GM21390 (cell line): ENCODE results near the gene C15orf39.
"Not testable (repeated sequence)": the region's sequence is repeated elsewhere in the genome, so short reads cannot be mapped to it uniquely, and the experiment has no call there.

ENCODE experiments used
- ATAC-seq: cut with Tn5 transposase; IDR thresholded peaks from one replicate; pipeline ENCODE4 v1.9.1; 2021; ENCODE audit not compliant: unreplicated experiment

The C15orf39 gene

DNA sequence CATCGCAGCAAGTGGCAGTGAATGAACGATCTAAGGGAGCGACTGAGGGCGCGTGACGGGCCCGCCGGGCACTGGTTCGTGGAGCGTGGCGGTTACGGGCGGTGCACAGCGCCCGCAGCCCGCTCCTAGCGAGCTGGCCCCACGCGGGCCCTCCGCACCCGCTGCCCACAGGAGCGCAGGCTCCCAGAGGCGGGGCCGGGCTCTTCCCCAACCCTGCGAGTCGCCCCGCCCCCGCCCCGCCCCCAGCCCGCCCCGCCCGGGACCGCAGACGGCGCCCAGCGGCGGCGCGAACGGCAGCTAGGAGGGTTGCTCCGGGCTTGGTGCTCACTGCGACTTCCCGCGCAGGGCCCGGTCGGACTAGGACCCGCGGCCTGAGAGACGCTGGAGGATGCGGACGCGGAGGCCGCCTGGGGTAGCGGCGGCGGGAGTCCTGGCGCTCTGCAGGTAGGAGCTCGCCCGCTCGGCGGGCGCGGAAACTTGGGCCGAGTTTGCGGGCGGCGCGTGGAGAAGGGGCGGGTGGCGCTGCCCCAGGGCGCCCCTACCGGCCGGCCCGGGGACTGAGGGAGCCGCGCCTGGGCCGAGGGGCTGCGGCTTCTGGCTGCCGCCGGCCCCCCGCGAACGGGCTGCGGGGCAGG, at the start of gene C15orf39:
C15orf39 (plus strand) TSS at position 267 of the 635 bp plus-strand sequence. CDS start 4,167 bp downstream, outside the sequence.
- peak; percentile 37 for ATAC-seq

- ATAC-seq: no peak
Measured at GRCh38 chr15:75152382-75153079, 49.2 kb upstream of the C15orf39 start.

DNA sequence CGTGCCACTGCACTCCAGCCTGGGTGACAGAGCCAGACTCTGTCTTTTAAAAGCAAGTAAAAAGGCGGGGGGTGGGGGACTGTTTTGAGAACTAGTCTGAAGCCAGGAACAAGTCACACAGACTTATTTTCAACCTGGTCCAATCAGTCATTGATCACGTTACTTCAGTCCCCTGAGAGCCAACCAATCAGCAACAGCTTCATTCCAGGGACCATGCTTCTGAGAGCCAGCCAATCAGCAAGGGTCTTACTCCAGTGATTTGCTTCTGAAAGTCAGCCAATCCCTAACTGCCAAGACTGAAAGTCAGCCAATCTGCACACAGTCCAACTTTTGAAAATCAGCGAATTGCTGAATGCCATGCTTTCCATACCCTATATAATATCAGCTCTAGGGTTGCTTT, 48.6 kb upstream of the C15orf39 start:
- no peak for ATAC-seq

DNA sequence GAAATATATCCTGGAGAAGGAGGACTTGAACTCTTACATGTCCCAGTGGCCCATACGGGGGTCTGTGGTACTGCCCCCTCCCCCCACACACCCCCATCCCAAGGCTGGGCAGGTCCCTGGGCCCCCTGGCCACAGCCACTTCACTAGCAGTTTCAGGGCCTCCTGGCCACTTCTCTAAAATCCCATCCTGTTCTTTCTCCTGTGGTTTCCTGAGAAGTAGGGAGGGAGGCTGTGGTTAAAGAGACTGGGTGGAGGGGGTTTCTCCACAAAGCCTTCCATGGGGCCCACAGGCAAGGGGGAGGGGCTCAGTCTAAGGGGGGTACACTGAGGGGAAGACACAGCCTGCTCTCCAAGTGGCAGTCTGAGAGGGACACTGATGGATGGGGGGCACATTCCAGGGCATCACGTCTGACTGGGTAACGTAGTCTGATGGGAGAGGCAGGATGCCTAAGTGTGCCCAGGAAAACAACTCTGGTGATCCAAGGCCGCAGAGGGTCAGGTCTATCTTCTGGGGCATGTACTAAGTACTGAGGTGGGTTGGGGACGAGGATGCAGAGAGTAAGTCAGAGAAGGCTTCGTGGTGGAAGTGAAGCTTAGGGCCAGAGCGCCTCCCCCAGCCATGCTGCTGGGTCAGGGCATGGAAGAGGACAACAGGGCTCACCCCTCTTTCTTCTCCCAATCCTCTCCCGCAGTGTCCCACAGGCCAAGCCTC, 48.0 kb upstream of the C15orf39 start:
- no peak for ATAC-seq

DNA sequence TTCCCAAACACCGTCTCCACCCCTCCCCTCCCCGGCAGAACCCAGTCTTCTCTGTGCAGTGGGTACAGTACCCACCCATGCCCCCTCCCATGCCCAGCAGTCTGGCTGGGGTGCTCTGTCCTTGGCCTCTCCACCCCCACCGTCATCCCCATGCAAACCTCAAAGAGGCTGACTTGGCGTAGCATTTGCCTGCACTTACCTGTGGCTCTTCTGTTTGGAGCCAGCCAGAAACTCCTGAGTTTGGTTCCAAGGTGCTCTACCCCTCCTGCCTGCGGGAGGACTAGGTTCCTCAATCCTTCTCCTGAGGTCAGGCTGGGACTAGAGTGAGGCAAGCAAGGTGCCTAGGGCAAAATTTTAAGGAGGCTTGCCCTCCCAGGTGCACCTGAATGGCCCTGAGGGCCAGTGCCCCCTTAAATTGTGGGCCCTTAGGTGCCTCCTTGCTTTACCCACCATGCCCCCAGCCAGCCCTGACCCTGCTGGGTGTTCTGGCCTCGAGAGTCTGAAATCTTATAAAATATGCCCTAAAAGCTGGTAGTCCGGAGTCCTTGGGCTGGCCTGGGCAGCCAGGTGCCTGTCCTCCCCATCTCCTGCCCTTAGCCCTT, 47.1 kb upstream of the C15orf39 start:
- no peak for ATAC-seq

- no peak for ATAC-seq
Measured at GRCh38 chr15:75156326-75157215, 45.1 kb upstream of the C15orf39 start.

- no peak for ATAC-seq
Measured at GRCh38 chr15:75158402-75158801, 43.3 kb upstream of the C15orf39 start.

DNA sequence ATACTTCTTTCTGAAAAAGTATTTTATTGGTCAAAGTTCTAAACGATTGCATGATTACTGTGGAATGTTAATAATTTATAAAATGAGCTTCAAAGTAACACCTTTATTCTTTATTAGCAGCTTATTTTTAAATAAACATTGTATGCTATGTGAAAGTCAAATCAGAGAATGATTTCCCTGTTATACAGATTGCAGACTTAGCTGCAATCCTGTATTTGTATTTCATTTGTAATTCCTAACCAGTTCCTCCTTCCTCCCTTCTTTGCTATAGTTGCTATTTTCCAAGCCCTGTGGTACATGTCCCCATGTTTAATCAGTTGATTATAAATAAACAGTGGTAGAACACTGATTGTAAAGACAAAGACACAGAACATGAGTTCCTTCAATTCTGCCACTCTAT, 42.4 kb upstream of the C15orf39 start:
- ATAC-seq: no peak

- ATAC-seq: no peak
Measured at GRCh38 chr15:75161106-75161916, 40.4 kb upstream of the C15orf39 start.

DNA sequence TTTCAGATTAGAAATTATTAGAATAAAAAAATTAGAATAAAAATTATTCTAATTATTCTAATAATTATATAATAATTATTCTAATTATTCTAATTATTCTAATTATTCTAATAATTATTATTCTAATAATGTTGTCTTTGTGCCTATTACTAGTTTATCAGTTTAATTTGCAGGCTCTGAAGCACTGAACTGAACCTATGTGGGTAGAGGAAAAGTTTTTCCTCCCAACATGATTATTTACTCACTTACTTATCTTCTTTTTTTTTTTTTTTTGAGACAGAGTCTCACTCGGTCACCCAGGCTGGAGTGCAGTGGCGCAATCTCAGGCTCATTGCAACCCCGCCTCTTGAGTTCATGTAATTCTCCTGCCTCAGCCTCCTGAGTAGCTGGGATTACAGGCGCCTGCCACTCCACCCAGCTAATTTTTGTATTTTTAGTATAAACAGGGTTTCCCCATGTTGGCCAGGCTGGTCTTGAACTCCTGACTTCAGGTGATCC, 39.7 kb upstream of the C15orf39 start:
- no peak for ATAC-seq

DNA sequence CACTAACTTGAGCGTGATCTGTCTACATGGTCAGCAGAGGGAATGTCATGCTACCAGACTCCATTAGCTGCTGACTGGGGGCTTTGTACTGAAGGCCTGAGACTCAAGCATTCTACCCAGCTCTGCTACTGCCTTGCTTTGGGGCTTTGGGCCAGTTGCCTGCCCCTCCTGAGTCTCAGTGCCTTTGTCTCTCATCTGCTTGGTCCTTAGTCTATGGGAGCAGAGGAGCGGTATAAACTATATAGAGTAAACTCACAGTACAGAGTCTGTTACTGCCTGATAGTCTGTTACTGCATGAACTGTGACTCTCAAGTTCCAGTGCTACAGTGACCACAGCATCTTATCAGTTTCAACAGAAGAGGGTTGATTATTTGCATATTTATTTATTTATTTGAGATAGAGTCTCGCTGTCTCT, 38.5 kb upstream of the C15orf39 start:
- no peak for ATAC-seq

- ATAC-seq: no peak
Measured at GRCh38 chr15:75164625-75165350, 36.9 kb upstream of the C15orf39 start.

DNA sequence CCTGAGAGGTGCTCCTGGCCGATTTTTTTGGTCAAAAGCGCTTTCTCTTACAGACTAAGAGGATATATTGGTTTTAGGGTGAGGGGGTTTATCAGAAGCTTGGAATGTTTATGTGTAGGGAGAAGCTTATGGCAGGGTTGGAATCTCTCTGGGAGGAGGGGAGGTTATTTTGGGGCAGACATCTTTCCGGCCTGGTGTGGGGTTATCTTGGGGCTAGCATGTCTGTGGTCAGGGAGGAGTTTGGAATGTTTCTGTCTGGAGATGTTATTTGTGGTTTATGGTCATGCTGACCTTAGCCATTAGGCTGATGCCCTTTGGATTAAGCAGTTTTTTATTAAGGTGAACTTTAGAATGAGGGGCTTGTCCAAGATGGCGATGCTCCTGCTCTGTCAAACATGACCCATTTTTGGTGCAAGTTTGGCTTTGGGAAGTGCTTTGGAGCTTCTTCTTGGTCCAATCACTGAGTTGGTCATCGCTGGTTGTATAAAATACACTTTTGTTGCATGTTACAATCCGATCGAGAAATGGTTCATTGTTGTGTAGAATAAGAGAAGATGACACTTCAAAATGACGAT, 35.1 kb upstream of the C15orf39 start:
- not testable (repeated sequence) for ATAC-seq

DNA sequence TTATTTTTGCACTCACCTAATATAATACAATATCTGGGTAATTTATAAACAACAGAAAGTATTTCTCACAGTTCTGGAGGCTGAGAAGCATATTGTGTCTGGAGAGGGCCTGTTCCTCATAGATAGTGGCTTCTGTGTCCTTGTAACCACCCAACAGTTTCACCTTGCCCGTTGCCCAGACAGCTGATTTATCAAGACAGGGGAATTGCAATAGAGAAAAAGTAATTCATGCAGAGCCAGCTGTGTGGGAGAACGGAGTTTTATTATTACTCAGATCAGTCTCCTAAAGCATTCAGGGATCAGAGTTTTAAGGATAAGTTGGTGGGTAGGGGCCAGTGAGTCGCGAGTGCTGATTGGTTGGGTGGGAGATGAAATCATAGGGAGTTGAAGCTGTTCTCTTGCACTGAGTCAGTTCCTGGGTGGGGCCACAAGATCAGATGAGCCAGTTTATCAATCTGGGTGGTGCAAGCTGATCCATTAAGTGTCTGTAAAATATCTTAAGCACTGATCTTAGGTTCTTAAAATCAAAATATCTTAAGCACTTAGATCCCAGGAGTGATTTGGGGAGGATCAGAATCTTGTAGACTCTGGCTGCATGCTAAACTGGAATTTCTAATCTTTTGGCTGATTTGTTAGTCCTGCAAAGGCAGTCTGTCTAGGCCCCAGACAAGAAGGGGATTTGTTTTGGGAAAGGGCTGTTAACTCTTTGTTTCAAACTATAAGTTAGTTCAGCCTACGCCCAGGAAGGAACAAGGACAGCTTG, 33.9 kb upstream of the C15orf39 start:
- ATAC-seq: no peak

GRCh38 chr15:75168374-75168773, 33.3 kb upstream of the C15orf39 start:
- no peak for ATAC-seq

DNA sequence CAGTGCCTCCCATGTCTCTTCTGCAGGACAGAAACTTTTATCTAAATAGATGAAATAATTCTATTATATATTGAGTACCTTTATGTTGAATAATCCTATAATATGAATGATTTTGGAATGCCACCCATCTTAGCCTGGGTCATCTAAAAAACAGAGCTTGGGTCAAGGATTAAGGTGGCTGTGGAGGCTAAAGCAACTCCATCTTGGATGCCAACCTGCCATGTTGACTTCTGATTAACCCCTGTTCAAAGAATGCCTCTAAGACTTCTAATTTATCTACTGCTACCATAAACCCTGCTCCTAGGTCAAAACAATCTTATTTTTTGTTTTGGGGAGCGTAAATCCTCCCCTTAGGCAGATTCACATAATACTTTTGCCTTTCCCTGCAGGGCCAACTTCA, 31.5 kb upstream of the C15orf39 start:
- ATAC-seq: no peak

GRCh38 chr15:75170711-75171341, 30.9 kb upstream of the C15orf39 start:
- no peak for ATAC-seq
